ENCODE results near the gene SULT2B1.

The SULT2B1 gene

DNA sequence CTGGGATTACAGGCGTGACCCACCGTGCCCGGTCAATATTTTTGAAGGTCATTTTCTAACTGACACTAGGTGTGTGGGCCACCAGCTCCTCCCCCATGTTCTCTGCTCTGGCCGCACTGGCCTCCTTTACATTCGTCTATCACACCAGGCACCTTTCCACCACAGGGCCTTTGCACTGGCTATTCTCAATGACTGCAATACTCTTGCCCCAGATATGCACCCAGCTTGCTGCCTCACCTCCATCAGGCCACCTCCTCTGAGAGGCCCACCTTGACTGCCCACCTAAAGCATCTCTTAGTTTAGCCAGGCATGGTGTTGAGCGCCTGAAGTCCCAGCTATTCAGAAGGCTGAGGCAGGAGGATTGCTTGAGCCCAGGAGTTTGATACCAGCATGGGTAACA, 10.2 kb upstream of the SULT2B1 start:
- H3K4me3 ChIP-seq (replicated peaks; ENCODE audit: low read depth, low read length) = no peak overlapping the region
- TF ChIP-seq, protein P1, sequence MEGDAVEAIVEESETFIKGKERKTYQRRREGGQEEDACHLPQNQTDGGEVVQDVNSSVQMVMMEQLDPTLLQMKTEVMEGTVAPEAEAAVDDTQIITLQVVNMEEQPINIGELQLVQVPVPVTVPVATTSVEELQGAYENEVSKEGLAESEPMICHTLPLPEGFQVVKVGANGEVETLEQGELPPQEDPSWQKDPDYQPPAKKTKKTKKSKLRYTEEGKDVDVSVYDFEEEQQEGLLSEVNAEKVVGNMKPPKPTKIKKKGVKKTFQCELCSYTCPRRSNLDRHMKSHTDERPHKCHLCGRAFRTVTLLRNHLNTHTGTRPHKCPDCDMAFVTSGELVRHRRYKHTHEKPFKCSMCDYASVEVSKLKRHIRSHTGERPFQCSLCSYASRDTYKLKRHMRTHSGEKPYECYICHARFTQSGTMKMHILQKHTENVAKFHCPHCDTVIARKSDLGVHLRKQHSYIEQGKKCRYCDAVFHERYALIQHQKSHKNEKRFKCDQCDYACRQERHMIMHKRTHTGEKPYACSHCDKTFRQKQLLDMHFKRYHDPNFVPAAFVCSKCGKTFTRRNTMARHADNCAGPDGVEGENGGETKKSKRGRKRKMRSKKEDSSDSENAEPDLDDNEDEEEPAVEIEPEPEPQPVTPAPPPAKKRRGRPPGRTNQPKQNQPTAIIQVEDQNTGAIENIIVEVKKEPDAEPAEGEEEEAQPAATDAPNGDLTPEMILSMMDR (IDR thresholded peaks at IDR 0.05; ENCODE audit: low read length, missing control alignments) = no peak
- no peak for DNase-seq (ENCODE audit: low read depth)

- no peak overlapping the region for H3K4me3 ChIP-seq (replicated peaks; ENCODE audit: low read depth, low read length)
Observed at GRCh38 chr19:48543121-48543710, 8.8 kb upstream of the SULT2B1 start.

DNA sequence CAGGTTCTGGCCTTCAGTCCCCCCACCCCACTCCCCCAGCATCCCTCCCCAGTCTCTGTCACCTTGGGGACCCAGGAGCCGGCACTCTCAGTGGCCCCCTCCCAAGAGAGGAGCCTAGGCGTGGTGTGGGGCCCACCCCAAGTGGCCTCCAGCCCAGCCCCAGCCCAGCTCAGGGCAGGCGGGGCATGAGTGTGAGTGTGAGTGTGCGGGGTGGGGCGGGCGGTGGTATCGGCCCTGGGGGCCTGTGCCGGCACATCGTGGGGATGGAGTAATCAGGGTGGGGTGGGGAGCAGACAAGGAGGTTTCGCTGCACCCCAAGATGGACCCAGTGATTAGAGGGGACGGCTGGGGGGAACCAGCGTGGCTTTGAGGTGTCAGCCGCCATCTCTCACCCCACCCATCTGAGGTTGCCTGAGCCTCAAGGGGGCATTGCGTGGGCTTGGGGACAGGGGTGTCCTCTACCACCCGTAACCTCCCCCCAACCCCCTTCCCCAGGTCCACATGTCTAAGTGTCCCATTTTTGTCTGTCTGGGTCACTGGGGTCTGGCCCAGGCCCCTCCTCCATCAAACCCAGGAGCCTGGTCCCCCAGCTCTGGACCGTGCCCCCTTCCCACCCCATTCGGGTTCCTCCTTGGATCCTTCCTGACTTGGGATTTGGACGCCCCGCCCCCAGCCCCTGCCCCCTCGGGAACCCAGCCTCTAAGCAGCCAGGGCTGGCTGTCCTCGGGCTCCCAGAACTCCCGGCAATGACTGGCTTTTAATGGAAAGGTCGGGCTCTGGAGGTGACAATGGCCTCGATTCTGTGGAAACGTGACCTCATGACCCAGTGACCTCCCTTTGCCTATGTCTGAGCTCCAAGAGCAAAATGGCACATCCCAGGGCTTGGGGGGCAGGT, 6.9 kb upstream of the SULT2B1 start:
- no peak for DNase-seq (ENCODE audit: low read depth)
- TF ChIP-seq, protein P1 (IDR thresholded peaks at IDR 0.05; ENCODE audit: low read length, missing control alignments) = no peak
- H3K4me3 ChIP-seq (replicated peaks; ENCODE audit: low read depth, low read length) = no peak overlapping the region

More at GRCh38 chr19:48543121-48543710, 8.8 kb upstream of the SULT2B1 start:
- TF ChIP-seq, protein P1 (IDR thresholded peaks at IDR 0.05; ENCODE audit: low read length, missing control alignments) = no peak
- DNase-seq (ENCODE audit: low read depth) = peak; percentile 62

- TF ChIP-seq, protein P1 (IDR thresholded peaks at IDR 0.05; ENCODE audit: low read length, missing control alignments) = no peak
- DNase-seq (ENCODE audit: low read depth) = no peak
- no peak overlapping the region for H3K4me3 ChIP-seq (replicated peaks; ENCODE audit: low read depth, low read length)
Observed at GRCh38 chr19:48547722-48548121, 4.2 kb upstream of the SULT2B1 start.

DNA sequence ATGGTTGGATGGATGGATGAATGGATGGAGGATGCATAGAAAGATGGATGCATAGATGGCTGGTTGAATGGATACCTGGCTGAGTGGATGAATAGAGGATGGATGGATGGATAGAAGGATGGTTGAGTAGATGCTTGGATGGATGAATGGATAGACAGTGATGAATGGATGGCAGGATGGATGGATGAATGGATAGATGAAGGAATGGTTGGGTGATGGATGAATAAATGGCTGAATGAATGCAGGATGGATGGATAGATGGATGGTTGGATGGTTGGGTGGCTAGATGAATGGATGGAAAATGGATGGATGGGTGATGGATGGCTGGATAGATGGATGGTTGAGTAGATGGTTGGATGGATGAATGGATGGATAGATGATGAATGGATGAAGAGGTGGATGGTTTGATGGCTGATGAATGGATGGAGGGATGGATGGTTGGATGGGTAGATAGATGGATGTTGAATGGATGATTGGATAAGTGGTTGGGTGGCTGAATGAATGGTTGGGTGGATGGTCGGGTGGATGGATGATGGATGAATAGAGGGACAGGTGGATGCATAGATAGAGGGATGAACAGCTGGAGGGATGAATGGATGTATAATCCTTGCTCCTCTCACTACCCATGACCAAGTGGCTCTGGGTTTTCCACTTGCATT, 3.6 kb upstream of the SULT2B1 start:
- TF ChIP-seq, protein P1 (IDR thresholded peaks at IDR 0.05; ENCODE audit: low read length, missing control alignments) = no peak
- no peak overlapping the region for H3K4me3 ChIP-seq (replicated peaks; ENCODE audit: low read depth, low read length)
- no peak for DNase-seq (ENCODE audit: low read depth)

GRCh38 chr19:48549380-48549779, 2.6 kb upstream of the SULT2B1 start:
- DNase-seq (ENCODE audit: low read depth) = no peak
- H3K4me3 ChIP-seq (replicated peaks; ENCODE audit: low read depth, low read length) = no peak overlapping the region
- TF ChIP-seq, protein P1 (IDR thresholded peaks at IDR 0.05; ENCODE audit: low read length, missing control alignments) = no peak

Data from fibroblast of pulmonary artery (primary cell).